ENCODE measurements around the gene SLC1A2. TPM values are rescaled to one million over a fixed set of nuclear protein-coding genes. Genes with fewer than 3 reads are reported as not detected.

SLC1A2 gene
- total and polyA plus RNA-seq, 11 donors: 0.80 to 23.5 (median 5.2) TPM

DNA sequence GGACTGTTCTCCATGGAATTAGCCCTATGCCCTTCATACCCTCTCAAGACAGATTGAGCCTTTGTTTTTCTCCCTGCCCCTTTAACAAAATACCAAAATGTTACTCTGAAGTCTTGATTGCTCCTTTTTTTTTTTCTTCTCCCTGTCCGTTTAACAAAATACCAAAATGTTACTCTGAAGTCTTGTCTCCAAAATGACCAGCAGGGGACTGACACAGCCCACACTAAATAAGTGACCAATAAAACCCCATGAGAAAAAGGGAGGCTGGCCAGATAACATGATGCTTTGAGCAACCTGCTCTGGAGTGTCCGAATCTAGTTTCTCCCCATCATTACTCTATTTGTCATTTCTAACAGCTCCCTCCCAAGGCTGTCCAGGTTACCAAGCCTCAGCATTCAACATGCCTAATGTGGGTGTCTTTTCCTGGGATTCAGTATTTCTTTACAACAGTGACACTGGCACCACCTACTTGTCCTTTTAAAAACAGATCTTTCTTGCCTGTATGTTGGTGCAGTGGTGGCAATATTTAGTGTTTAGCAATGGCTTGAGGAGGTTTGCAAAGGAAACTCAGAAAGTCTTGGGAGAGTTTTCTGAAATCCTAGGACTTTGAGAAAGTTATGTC lies 42.7 kb upstream of the SLC1A2 start:
- H3K4me3 ChIP-seq: no peak overlapping the region
- WGBS, 4 donors: 61 to 74% (median 69%) methylated on average over 2 of the region's 2 CpGs
- TF ChIP-seq, protein P1, sequence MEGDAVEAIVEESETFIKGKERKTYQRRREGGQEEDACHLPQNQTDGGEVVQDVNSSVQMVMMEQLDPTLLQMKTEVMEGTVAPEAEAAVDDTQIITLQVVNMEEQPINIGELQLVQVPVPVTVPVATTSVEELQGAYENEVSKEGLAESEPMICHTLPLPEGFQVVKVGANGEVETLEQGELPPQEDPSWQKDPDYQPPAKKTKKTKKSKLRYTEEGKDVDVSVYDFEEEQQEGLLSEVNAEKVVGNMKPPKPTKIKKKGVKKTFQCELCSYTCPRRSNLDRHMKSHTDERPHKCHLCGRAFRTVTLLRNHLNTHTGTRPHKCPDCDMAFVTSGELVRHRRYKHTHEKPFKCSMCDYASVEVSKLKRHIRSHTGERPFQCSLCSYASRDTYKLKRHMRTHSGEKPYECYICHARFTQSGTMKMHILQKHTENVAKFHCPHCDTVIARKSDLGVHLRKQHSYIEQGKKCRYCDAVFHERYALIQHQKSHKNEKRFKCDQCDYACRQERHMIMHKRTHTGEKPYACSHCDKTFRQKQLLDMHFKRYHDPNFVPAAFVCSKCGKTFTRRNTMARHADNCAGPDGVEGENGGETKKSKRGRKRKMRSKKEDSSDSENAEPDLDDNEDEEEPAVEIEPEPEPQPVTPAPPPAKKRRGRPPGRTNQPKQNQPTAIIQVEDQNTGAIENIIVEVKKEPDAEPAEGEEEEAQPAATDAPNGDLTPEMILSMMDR (IDR thresholded peaks at IDR 0.05): no peak
- TF ChIP-seq POLR2A (IDR thresholded peaks at IDR 0.05): no peak
- no peak overlapping the region for H3K27ac ChIP-seq
- ATAC-seq (no peak), DNase-seq (no peak)
- peaks cover 0 to 1% (median 0%) of the 10 kb centered on the region in 9 donors for H3K36me3 ChIP-seq
- intact Hi-C loops (cut with DNase I): no loop called here
- H3K4me1 ChIP-seq: no peaks in the 10 kb centered on the region
- H3K9me3 ChIP-seq: no peaks in the 10 kb centered on the region
- peaks cover 0 to 5% (median 0%) of the 10 kb centered on the region in 9 donors for H3K27me3 ChIP-seq

DNA sequence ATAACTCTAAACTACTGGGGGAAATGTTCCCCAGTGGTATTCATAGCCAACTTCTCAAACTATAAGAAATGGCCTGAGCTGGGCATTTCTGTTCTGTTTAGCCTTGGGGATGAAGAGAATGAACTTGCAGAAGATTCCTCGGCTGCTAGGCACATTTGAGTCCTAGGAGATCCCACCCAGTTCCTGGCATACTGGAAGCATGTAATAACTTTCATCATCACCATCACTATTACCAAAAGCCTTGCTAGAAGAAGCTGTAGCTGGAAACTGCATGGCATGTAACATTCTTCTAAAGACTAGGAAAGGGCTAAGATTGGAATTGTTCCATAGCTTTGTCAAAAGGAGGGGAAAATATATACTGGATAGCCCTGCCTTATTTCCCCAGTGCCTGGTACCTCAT lies 40.1 kb upstream of the SLC1A2 start:
- no peak overlapping the region for H3K4me3 ChIP-seq
- no peaks in the 10 kb centered on the region for H3K4me1 ChIP-seq
- peaks cover 0 to 2% (median 0%) of the 10 kb centered on the region in 9 donors for H3K27me3 ChIP-seq
- 84 to 100% (median 94%) methylated on average over 1 of the region's 1 CpG for WGBS, 4 donors
- H3K9me3 ChIP-seq: no peaks in the 10 kb centered on the region
- intact Hi-C loops (cut with DNase I): no loop called here
- DNase-seq (no peak), ATAC-seq (no peak)
- no peaks in the 10 kb centered on the region for H3K36me3 ChIP-seq
- no peak for TF ChIP-seq POLR2A (IDR thresholded peaks at IDR 0.05)
- TF ChIP-seq, protein P1 (IDR thresholded peaks at IDR 0.05): no peak
- H3K27ac ChIP-seq: no peak overlapping the region

DNA sequence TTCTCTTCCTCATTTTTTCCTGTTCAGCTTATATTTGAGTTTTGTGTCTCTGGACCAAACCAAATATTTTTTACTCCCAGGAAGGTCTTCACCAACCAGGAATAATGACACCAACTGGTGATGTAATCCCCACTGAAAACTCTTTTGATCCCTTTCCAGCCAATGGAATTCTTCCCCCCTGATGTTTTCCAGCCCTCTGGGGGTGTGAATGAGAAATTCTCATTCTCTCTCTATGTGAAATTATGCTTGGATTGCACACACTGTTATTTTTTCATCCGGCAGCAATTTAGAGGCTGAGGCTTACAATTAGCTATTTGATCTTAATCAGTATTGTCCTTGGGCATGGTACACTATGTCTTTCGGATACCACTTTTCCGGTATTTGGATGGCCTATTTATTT lies 39.5 kb upstream of the SLC1A2 start:
- Histone ChIP-seq H3K4me3 (no peak overlapping the region), H3K4me1 (no peaks in the 10 kb centered on the region), H3K27ac (no peak overlapping the region), H3K9me3 (no peaks in the 10 kb centered on the region), H3K36me3 (no peaks in the 10 kb centered on the region), H3K27me3 (peaks cover 0 to 2% (median 0%) of the 10 kb centered on the region in 9 donors)
- 68 to 83% (median 76%) methylated on average over 3 of the region's 3 CpGs for whole genome bisulfite sequencing, 4 donors
- TF ChIP-seq, protein P1 (IDR thresholded peaks at IDR 0.05): no peak
- no peak for TF ChIP-seq POLR2A (IDR thresholded peaks at IDR 0.05)
- DNase-seq: no peak
- no peak for ATAC-seq
- intact Hi-C loops (cut with DNase I): no loop called here

DNA sequence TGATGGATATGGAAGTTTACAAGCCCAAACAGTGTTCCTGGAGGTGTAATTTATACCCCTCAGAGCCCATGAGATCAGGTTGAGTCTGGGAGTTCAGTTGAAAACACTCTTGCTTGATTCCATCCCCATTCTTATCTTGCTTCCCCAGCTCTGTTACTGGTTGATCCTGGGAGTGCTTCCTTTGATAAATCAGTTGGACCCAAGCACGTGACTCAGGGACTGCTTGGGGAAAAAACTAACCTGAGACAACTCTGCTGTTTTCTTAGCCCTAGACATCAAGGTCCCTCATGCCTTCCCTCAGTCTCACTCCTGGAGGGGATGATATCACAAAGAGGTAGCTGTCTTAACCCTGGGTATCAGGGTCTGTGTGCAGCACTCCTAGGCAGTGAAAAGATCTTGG lies 35.0 kb upstream of the SLC1A2 start:
- intact Hi-C loops (cut with DNase I): no loop called here
- TF ChIP-seq, protein P1 (IDR thresholded peaks at IDR 0.05): no peak
- no peak for TF ChIP-seq POLR2A (IDR thresholded peaks at IDR 0.05)
- WGBS, 4 donors: 25 to 60% (median 29%) methylated on average over 1 of the region's 1 CpG

More for the DNA sequence above, 35.0 kb upstream of the SLC1A2 start:
- H3K9me3 ChIP-seq: no peaks in the 10 kb centered on the region
- H3K4me1 ChIP-seq: no peaks in the 10 kb centered on the region
- H3K36me3 ChIP-seq: no peaks in the 10 kb centered on the region
- no peak overlapping the region for H3K27ac ChIP-seq
- no peaks in the 10 kb centered on the region for H3K27me3 ChIP-seq
- no peak overlapping the region for H3K4me3 ChIP-seq
- DNase-seq: no peak
- ATAC-seq: no peak

All from heart left ventricle (tissue), 16 donors.